Measurements from ENCODE around the gene CCDC77. TPM values are rescaled to one million over a fixed set of nuclear protein-coding genes. Genes with fewer than 3 reads are reported as not detected.

The CCDC77 gene
- total RNA-seq, 4 donors from 2014 or later: 5.1 to 23.4 (median 7.6) TPM

DNA sequence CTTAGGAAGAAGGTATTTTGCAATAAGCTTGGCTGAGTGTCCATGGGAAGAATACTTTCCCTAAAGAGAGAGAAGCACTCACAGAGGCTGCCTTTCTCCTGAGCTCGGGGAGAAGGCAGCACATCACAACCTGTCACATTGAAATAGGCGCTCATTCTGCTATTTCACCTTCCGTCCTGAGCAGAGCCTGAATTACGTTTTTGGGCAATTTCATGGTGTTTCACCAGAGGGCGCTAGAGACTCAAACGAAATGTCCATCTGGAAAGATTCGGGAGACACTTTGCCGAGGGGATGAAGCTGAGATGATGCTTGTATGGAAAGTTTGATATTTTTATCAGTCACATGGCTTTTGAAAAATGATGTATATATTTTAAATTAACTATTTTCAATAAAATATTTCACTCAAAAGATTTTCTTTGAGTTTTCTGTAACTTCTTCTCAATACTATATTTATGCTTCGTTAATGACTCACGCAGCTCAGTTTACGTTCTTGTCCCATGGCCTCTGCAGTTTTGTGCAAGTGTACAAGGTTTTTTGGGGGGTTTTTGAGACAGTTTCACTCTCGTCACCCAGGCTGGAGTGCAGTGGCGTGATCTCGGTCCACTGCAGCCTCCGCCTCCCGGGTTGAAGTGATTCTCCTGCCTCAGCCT lies 40.9 kb downstream of the CCDC77 start:
- Histone ChIP-seq H3K27ac (no peak overlapping the region), H3K4me3 (no peak overlapping the region), H3K4me1 (no peaks in the 10 kb centered on the region), H3K27me3 (no peaks in the 10 kb centered on the region), H3K9me3 (no peaks in the 10 kb centered on the region), H3K36me3 (peaks cover 0 to 36% (median 0%) of the 10 kb centered on the region in 3 donors)
- WGBS, 2 donors: 62 to 63% methylated on average over 16 of the region's 16 CpGs
- DNase-seq (ENCODE audit: low spot score in 2 of 2): peak; percentile 40 to 64
- TF ChIP-seq POLR2A (IDR thresholded peaks at IDR 0.05): no peak
- TF ChIP-seq, protein P1, sequence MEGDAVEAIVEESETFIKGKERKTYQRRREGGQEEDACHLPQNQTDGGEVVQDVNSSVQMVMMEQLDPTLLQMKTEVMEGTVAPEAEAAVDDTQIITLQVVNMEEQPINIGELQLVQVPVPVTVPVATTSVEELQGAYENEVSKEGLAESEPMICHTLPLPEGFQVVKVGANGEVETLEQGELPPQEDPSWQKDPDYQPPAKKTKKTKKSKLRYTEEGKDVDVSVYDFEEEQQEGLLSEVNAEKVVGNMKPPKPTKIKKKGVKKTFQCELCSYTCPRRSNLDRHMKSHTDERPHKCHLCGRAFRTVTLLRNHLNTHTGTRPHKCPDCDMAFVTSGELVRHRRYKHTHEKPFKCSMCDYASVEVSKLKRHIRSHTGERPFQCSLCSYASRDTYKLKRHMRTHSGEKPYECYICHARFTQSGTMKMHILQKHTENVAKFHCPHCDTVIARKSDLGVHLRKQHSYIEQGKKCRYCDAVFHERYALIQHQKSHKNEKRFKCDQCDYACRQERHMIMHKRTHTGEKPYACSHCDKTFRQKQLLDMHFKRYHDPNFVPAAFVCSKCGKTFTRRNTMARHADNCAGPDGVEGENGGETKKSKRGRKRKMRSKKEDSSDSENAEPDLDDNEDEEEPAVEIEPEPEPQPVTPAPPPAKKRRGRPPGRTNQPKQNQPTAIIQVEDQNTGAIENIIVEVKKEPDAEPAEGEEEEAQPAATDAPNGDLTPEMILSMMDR (IDR thresholded peaks at IDR 0.05): peak; percentile 53 to 71 (median 64)

- 65 to 76% methylated on average over 1 of the region's 1 CpG for WGBS, 2 donors
- H3K36me3 ChIP-seq: no peaks in the 10 kb centered on the region
- no peak for DNase-seq (ENCODE audit: low spot score in 2 of 2)
- TF ChIP-seq, protein P1 (IDR thresholded peaks at IDR 0.05): no peak
- TF ChIP-seq POLR2A (IDR thresholded peaks at IDR 0.05) (no peak), EP300 (IDR thresholded peaks at IDR 0.05) (no peak)
- no peaks in the 10 kb centered on the region for H3K9me3 ChIP-seq
- H3K4me1 ChIP-seq: no peaks in the 10 kb centered on the region
- peaks cover 0 to 7% of the 10 kb centered on the region in 2 donors for H3K27me3 ChIP-seq
- no peak overlapping the region for H3K4me3 ChIP-seq
- no peak overlapping the region for H3K27ac ChIP-seq
These were observed 45.7 kb downstream of the CCDC77 start for GRCh38 chr12:447141-447540.

DNA sequence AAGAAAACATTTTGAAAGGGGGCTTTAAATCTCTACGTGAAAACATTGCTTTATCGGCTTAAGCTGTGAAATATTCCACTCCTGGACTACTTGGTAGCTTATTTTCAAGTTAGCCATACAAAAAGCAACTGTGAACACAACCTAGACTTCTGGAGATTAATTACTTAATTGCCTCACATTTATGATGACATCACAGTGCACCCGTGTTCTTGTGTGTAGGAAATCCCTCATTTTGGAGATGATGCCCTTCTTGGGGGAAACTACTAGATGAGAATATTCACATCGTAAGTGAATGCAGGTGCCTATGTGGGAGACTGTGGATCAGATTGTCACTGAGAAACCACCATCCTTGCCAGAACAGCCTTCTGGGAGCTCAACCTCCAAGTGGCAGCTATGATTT lies 47.8 kb downstream of the CCDC77 start:
- Histone ChIP-seq H3K27ac (no peak overlapping the region), H3K4me1 (no peaks in the 10 kb centered on the region)

GRCh38 chr12:450438-450837 lies 49.0 kb downstream of the CCDC77 start:
- no peaks in the 10 kb centered on the region for H3K9me3 ChIP-seq
- no peak for DNase-seq (ENCODE audit: low spot score in 2 of 2)
- no peak overlapping the region for H3K27ac ChIP-seq
- peaks cover 0 to 10% of the 10 kb centered on the region in 2 donors for H3K27me3 ChIP-seq
- TF ChIP-seq POLR2A (IDR thresholded peaks at IDR 0.05) (no peak), EP300 (IDR thresholded peaks at IDR 0.05) (no peak)
- TF ChIP-seq, protein P1 (IDR thresholded peaks at IDR 0.05): no peak
- H3K4me1 ChIP-seq: no peaks in the 10 kb centered on the region
- H3K4me3 ChIP-seq: no peak overlapping the region
- 89% methylated on average over 3 of the region's 3 CpGs for WGBS, 2 donors
- no peaks in the 10 kb centered on the region for H3K36me3 ChIP-seq

More for the DNA sequence above, 47.8 kb downstream of the CCDC77 start:
- no peaks in the 10 kb centered on the region for H3K36me3 ChIP-seq
- no peak for DNase-seq (ENCODE audit: low spot score in 2 of 2)
- H3K27me3 ChIP-seq: peaks cover 0 to 10% of the 10 kb centered on the region in 2 donors
- H3K9me3 ChIP-seq: no peaks in the 10 kb centered on the region
- WGBS, 2 donors: 49 to 75% methylated on average over 4 of the region's 4 CpGs
- TF ChIP-seq EP300 (IDR thresholded peaks at IDR 0.05) (no peak), POLR2A (IDR thresholded peaks at IDR 0.05) (no peak)
- TF ChIP-seq, protein P1 (IDR thresholded peaks at IDR 0.05): no peak
- H3K4me3 ChIP-seq: no peak overlapping the region

- Histone ChIP-seq H3K9me3 (no peaks in the 10 kb centered on the region), H3K4me3 (no peak overlapping the region), H3K27me3 (peaks cover 0 to 10% of the 10 kb centered on the region in 2 donors), H3K4me1 (no peaks in the 10 kb centered on the region), H3K36me3 (no peaks in the 10 kb centered on the region), H3K27ac (no peak overlapping the region)
- WGBS, 2 donors: 76 to 79% methylated on average over 8 to 12 of the region's 25 CpGs
- DNase-seq (ENCODE audit: low spot score in 2 of 2): no peak
- TF ChIP-seq POLR2A (IDR thresholded peaks at IDR 0.05) (no peak), EP300 (IDR thresholded peaks at IDR 0.05) (no peak)
- TF ChIP-seq, protein P1 (IDR thresholded peaks at IDR 0.05): peak in 1 of 5 experiments; percentile 29
These were observed 51.3 kb downstream of the CCDC77 start for GRCh38 chr12:452667-453210.
